NCI-H1436 treated with DMSO at 0.1 percent for 48 hours (cell line): ENCODE measurements around the gene TEX14.
"Not testable (repeated sequence)": the region's sequence is repeated elsewhere in the genome, so short reads cannot be mapped to it uniquely, and the experiment has no call there.

ENCODE experiments used
- DNase-seq: peaks from one replicate; lab custom pipeline; 2025; lab: John Stamatoyannopoulos, UW

Gene TEX14

GRCh38 chr17:58606934-58607333, 84.9 kb downstream of the TEX14 start:
- DNase-seq = no peak

GRCh38 chr17:58605986-58606385, 85.9 kb downstream of the TEX14 start:
- DNase-seq = no peak

DNA sequence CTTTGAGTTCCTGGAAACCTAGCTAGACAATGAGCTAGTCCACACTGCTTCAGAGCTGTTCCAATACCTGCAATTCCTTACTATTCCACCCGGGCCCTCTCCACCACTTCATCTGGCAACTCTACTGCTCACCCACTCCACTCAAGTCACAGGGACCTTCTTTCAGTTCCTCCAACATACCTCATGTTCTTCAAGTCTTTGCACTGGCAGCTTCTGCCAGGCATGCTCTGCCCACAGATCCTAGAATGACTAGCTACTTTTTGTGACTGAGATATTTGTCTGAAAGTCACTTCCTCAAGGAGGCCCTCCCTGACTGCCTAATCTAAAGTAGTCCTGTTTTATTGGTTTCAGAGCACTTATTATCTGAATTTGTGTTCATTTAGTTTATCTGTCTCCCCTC, 86.4 kb downstream of the TEX14 start:
- DNase-seq = no peak

GRCh38 chr17:58601976-58602375, 89.9 kb downstream of the TEX14 start:
- DNase-seq = no peak

- DNase-seq = no peak
Measured at GRCh38 chr17:58597371-58597770, 94.5 kb downstream of the TEX14 start.

- no peak for DNase-seq
Measured at GRCh38 chr17:58595194-58595792, 96.6 kb downstream of the TEX14 start.

GRCh38 chr17:58593123-58593522, 98.7 kb downstream of the TEX14 start:
- no peak for DNase-seq

GRCh38 chr17:58591455-58591854, 100.4 kb downstream of the TEX14 start:
- DNase-seq = no peak

DNA sequence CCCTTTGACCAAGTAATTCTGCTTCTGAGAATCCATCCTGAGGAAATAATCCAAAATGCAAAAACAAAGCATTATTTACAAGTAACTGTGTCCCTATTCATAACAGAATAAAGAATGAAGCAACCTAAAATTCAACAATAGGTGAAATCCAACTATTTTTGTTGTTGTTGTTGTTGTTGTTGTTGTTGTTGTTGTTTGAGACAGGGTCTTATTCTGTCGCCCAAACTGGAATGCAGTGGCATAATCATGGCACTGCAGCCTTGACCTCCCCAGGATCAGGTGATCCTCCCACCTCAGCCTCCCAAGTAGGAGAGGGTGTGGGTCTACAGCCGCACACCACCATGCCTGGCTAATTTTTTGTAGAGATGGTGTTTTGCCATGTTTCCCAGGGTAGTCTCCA, 101.5 kb downstream of the TEX14 start:
- no peak for DNase-seq

DNA sequence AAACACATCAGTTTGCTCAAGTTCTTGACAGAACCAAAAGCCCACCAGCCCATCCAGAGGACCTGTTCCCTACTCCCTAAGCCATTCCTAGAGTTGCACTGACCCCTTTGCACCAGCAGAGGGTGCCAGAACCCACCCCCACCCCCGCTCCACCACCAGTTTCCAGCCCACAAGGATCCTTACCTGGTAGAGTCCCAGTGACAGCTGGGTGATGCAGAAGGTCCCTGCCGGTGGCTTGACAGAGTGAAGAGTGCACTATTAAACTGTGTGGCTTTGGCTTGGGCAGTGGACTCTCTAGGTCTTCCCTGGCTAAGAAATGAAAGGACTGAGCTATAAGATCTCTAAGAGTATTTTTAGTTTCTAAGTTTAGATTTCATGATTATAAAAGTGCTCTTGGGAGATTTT, 104.1 kb downstream of the TEX14 start:
- no peak for DNase-seq

GRCh38 chr17:58586009-58586644, 105.7 kb downstream of the TEX14 start:
- no peak for DNase-seq

GRCh38 chr17:58585554-58585953, 106.3 kb downstream of the TEX14 start:
- DNase-seq = no peak

GRCh38 chr17:58583486-58583885, 108.4 kb downstream of the TEX14 start:
- DNase-seq = no peak

DNA sequence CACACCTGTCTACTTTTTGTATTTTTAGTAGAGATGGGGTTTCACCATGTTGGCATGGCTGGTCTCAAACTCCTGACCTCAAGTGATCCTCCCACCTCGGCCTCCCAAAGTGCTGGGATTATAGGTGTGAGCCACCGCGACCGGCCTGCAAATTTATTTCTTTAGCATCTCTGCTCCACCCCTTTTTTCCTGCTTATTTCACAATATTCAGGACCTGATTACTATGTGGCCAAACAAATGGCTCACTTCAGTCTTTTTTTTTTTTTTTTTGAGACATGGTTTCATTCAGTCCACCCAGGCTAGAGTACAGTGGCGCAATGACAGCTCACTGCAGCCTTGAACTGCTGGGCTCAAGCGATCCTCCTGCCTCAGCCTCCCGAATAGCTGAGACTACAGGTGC, 109.1 kb downstream of the TEX14 start:
- not testable (repeated sequence) for DNase-seq

GRCh38 chr17:58580671-58581070, 111.2 kb downstream of the TEX14 start:
- no peak for DNase-seq

DNA sequence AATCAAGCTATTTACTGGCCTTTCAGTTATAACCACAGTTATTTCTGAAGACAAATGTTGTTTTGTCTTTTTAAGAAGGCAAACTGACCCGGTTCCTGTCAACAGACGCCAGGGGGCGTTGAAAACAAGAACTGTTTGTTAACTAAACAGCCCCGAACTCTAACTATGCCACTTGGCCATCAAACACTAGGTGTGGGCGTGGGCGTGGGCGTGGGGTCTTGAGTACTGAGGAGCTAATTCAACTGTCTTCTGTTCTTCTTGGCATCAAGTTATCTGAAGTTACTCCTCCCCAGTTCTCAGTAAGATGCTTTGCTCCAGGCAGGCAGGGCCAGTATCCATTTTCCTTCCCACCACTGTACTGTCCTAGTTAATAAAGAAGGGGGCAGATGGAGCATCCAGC, 114.1 kb downstream of the TEX14 start:
- no peak for DNase-seq

GRCh38 chr17:58576679-58577367, 115.0 kb downstream of the TEX14 start:
- no peak for DNase-seq

DNA sequence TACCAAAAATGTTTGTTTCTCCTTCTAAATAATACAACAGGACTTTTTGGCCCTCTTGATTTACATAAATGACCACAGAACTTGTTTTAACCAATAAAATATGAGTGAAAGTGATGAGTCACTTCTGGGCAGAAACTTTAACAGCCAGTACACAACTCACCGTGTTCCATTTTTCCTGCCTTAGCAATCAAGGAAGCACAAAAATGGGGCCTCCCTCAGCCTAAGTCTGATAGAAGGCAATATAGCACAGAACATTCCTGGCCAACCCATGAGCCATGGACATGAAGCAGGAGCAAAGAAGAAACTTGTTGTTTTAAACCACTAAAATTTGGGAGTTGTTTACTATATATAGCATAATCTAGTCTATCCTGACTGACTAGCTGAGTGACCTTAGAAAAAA, 116.3 kb downstream of the TEX14 start:
- no peak for DNase-seq

DNA sequence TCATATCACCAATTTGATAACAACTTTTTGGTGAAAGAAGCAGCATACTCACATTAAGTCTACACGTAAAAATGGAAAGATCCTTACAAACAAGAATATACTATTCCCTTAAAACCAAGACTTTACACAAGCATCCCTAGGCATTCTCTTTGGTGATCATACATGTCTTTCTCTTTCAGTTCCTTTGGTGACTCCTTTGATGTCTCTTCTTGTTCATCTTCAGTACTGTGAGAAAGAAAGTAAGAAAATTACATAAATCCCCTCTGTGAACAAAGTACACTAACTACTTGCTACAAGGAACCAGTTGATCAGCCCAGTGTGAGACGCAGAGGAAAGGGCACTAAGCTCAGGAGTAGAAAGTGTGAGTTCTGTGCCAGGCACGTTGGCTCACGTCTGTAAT, 117.8 kb downstream of the TEX14 start:
- DNase-seq = no peak

DNA sequence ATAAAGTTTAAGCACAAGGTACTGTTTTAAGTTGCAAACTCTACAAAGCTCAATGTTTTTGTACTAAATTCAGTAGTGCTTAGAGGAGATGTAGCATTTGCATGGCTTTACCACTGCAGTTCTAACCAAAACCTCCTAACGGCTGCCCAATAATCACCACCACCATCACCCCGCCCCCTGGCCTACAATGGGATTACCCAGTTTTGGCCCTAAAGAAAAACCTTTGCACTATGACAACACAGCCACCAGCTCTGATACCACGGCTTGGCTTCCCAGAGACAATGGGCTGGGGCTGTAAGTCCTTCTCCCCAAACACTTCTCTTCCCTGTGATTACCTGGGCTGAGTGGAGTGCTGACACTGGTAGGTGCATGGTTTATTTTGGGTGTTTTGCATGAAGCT, 119.0 kb downstream of the TEX14 start:
- no peak for DNase-seq

DNA sequence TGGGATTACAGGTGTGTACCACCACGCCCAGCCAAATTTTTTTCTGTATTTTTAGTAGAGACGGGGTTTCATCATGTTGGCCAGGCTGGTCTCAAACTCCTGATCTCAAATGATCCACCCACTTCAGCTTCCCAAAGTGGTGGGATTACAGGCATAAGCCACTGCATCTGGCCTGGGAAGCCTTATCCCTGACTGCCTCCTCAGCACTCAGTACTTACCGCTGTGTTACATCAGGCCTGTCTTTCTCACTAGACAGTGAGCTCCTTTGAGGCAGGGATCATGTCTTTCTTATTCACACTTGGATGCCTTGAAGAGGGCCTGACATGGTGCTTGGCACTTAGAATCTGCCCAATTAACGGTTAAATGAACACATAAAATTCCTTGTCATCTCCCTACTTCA, 121.1 kb downstream of the TEX14 start:
- no peak for DNase-seq

- no peak for DNase-seq
Measured at GRCh38 chr17:58569196-58569595, 122.6 kb downstream of the TEX14 start.

- no peak for DNase-seq
Measured at GRCh38 chr17:58568044-58568799, 123.6 kb downstream of the TEX14 start.
